ENCODE data around the gene ABCA6.
"Not testable (repeated sequence)": the region's sequence is repeated elsewhere in the genome, so short reads cannot be mapped to it uniquely, and the experiment has no call there.

Gene ABCA6

DNA sequence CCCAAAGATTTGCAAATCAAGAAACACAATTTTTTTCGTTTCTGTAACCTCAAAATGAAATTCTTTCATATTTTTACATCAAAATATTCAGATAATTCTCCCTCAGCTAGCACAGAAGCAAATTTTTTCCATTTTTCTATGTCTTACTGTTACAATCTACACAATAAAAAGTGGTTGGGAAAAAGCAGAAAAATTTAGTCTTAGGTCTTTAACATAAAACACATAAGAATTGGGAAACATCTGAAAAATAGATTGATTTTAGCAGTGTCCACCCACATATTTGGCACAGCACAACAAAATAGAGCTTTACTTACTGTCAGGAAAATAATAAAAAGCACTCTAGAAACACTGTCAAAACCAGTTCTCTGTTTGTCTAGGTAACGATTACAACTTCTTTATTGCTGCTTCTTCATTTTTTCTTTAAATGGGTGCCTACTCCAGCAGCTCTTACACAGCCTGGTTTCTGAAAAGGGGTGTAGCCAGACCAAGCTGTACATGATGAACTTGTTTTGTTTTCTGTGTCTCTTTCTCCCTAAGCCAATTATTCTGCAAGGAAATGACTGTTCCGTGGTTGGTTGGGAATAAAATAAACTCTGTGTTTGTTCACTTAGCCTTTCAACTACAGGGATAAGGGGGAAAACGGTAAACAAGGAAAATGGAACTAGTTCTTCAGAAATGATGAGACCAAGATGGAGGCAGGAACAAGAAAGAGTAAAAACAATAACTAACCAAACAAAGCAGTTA, at the start of gene ABCA6:
Gene ABCA6 (minus strand): TSS at position 465 of the 744 bp plus-strand sequence. CDS start 1,192 bp downstream, outside the sequence.
- DNase-seq, result no peak

- no peak for DNase-seq
Observed at GRCh38 chr17:69188796-69189195, 47.1 kb upstream of the ABCA6 start.

DNA sequence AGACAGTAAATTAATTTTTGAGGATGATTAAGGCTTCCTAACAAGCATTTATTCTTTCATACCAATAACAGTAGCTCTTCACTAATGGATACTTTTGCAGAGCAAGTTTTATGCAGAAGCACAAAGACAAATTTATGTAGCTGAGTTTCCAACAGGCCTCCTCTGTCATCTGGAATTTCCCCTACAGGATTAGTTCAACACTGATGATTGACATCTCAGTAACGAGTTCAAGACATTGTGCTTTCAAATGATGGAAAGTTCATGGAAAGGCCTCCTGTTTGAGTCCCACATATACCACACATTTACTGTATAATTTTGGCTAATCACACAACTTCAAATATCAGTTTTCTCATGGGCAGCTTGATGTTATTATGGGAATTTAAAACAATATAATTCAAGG, 46.4 kb upstream of the ABCA6 start:
- DNase-seq, result no peak

DNA sequence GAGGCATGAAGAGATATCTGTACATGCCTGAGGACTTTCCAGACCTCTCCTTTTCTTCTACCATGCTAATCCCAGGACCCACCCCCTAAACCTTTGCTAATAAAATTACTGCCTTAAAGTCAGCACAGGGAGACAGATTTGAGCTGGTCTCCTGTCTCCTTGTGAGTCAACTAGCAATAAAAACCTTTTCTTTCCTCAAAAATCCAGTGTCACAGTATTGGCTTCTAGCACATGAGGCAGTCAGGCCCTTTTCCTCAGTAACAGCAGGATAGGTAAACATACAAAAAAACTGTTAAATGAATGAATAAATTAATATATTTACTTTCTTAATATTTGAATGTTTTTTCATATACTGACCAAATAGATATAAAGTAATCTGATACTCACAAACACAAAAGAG, 45.6 kb upstream of the ABCA6 start:
- no peak for DNase-seq

- DNase-seq, result no peak
Observed at GRCh38 chr17:69179227-69179952, 37.7 kb upstream of the ABCA6 start.

GRCh38 chr17:69176457-69176795, 34.7 kb upstream of the ABCA6 start:
- DNase-seq, result no peak

- no peak for DNase-seq
Observed at GRCh38 chr17:69175625-69176456, 34.1 kb upstream of the ABCA6 start.

GRCh38 chr17:69175262-69175624, 33.5 kb upstream of the ABCA6 start:
- no peak for DNase-seq

GRCh38 chr17:69173118-69173517, 31.4 kb upstream of the ABCA6 start:
- DNase-seq, result no peak

DNA sequence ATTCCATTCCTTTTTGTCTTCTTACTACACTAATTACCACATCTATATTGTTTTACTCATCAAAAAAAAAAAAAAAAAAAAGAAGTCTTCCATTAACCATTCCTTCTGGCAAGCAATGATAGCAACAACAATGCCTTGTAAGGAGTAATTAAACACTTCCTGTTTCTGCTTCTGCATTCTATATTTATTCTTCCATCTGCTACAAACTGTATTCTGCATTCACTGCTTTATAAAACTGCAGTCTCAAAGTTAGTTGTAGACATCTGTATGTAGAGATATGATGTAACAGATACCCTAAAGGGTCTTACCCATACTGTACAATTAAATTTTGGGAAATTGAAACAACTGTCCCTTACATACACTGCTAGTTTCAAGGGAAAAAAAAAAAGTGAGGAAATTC, 28.7 kb upstream of the ABCA6 start:
- no peak for DNase-seq

- DNase-seq, result not testable (repeated sequence)
Observed at GRCh38 chr17:69168642-69169041, 26.9 kb upstream of the ABCA6 start.

- no peak for DNase-seq
Observed at GRCh38 chr17:69166957-69167356, 25.3 kb upstream of the ABCA6 start.

DNA sequence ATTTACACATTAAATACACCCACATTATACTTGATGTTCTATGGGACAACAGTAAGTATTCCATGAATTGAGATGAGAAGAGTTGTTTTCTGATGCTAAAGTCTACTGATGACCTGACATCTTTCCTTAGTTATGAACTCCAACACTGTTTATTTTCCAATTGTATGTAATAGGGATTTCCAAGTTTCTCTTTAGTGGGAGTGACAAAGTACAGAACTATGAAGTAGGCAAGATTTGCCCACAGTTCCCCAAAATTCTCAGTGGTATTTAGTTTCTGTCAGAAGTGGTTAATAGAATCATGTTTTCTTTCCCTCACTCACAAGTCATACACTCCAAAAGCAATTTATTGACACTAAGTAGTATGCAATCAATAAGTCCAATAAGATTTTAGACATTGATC, 22.5 kb upstream of the ABCA6 start:
- no peak for DNase-seq

- DNase-seq, result no peak
Observed at GRCh38 chr17:69159418-69159817, 17.7 kb upstream of the ABCA6 start.

DNA sequence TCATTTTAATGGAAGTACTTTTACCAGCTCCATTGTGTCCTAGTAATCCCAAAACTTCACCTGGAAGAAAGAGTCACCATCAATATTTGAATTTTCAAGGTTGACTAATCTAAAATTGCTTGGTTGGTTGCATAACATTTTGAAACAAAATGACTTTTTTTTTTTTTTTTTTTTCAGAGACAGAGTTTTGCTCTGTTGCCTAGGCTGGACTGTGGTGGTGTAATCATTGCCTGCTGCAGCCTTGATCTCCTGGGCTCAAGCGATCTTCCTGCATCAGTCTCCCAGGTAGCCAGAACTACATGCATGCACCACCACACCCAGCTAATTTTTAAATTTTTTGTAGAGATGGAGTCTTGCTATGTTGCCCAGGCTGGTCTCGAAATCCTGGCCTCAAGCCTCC, 12.6 kb upstream of the ABCA6 start:
- DNase-seq, result no peak

GRCh38 chr17:69150333-69150732, 8.6 kb upstream of the ABCA6 start:
- no peak for DNase-seq

GRCh38 chr17:69147460-69147859, 5.8 kb upstream of the ABCA6 start:
- no peak for DNase-seq

DNA sequence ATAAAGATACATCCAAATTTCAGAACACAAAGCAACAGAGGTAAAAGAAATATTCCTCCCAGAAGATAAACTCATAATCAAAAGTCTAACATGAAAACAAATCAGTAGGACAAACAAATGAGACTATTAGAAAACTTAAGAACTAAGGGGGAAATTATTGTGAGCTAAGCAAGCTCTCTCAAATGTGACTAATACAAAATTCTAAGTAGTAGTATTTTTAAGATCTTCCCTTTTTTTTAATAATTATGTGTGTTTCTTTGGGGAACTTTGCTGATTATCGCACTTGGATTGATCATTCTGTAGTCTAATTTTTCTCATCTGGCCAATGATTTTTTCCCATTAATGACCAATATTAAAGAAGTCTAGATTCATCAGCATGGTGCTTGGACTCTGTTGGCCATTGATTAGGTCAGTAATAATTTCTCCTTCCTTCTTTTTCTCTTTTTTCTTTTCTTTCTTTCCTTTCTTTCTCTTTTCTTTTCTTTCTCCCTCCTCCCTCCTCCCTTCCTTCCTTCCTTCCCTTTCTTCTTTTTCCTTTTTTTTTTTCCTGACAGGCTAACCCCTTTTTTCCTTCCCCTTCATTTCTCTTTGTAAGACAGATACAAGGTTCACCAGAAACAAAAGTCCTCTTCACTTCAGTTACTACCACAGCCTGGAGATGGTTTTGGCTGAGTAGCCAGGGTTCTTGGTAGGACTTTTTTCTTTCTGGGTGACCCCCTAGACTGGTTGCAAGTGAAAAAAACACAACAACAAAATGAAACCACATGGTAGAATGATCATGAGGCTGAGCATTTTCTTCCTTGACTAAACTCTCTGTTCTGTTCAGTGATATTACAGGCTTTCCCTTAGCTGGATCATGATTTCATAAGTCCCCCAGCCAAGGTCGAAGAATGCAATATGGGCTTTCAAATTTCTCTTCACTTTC, 2.9 kb upstream of the ABCA6 start:
- no peak for DNase-seq

DNA sequence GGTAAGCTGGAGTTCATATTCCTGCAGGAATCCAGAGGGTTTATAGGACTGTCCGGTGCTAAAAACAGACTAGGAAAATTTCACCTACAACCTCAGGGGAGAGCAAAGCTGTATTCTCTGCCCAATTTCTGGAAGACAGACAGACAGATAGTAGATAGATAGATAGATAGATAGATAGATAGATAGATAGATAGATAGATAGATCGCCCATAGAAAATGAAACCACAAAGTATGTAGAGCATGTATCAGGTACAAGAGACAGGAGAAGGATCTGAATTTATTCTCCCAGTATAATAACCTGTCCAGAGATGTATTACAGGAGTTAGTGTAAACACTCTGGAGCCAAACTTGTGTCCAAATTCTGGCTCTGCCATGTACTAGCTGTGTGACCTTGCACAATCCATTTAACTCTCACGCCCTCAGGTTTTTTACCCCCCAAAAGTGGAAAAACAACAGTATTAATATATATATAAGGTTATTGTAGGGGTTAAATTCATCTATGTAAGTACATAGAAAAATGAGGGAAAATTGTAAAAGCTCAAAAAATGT, 2.1 kb upstream of the ABCA6 start:
- no peak for DNase-seq

- DNase-seq, result no peak
Observed at GRCh38 chr17:69143151-69143550, 1.5 kb upstream of the ABCA6 start.

GRCh38 chr17:69142175-69142802, 594 bp upstream of the ABCA6 start:
- DNase-seq, result no peak

- no peak for DNase-seq
Observed at GRCh38 chr17:69134112-69134511, 7.6 kb downstream of the ABCA6 start.

All from activated T-cell treated with anti-CD3 and anti-CD28 coated beads for 4 hours (primary cell).